NCI-H82 (cell line): ENCODE data around the gene CEP70.
"Not testable (repeated sequence)": the region's sequence is repeated elsewhere in the genome, so short reads cannot be mapped to it uniquely, and the experiment has no call there.

Experiments
- DNase-seq: peaks from one replicate; lab custom pipeline; 2025; lab: John Stamatoyannopoulos, UW

Gene CEP70

DNA sequence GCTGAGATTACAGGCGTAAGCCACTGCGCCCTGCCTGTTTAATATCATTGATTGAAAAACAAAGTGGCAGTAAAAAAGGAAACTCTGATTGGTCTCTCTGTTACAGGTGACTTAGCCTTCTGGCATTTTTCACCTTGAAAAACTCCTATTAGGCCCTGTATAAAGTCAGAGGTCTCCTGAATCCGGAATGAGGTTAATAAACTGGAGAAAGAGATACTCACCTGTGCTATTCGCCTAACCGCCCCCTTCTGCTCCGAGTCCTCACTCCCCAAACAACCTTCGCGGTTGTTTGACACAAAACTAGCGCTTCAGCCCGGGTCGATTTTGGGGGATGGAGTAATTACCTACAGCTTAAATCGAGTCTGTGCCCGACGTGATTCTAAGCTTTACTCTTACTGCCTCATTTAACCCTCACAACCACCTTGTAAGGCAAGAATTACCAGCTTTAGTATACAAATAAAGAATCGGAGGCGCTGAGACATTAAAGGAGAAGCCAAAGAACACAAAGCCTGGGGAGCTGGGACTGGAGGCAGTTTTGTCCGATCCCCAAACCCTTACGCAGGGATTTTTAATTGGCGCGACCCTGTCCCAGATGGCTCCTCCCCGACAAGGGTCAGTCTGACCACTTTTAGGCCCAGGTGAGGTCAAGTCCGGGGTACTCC, 441 bp downstream of the CEP70 start:
- DNase-seq: no peak

DNA sequence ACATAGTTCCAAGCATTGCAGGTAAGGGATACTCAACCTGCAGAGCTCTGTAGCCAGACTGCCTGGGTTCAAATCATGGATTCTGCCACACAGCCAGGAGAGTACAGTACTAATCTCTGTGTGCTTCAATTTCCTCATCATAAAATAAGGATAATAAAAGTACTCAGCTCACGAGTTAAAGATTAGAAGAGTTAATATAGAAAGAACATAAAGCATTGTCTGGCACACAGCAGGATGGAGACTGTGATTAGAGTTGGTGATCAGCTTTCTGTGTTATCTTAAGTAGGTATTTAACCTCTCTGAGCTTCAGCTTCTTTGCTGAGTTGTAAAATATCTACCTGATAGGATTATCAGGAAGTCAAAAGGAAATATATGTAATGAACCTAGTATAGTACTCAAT, 2.7 kb downstream of the CEP70 start:
- DNase-seq: no peak

DNA sequence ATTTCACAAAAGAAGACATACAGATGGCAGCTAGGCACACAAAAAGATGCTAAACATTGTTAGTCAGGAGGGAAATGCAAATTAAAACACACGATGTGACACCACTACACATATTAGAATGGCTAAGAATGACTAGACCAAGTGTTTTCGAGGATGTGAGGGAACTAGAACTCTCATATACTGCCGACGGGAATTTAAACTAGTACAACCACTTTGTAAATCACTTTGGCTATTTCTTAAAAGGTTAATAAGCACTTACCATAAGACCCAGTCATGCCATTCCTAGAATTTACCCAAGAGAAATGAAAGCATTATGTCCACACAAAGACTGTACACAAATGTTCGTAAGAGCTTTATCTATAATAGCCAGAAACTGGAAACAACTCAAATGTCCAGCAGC, 5.6 kb downstream of the CEP70 start:
- no peak for DNase-seq

DNA sequence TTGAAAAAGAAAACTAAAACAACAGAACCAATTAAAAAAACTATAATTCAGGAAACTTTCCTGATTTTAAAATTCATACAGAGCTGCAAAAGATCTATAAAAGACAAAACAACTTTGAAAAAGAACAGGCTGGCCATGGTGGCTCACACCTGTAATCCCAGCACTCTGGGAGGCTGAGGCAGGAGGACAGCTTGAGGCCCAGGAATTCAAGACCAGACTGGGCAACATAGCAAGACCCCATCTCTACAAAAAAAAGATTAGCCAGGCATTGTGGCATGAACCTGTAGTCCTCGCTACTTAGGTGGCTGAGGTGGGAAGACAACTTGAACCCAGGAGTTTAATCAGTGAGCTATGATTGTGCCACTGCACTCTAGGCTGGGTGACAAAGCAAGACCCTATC, 6.7 kb downstream of the CEP70 start:
- no peak for DNase-seq

DNA sequence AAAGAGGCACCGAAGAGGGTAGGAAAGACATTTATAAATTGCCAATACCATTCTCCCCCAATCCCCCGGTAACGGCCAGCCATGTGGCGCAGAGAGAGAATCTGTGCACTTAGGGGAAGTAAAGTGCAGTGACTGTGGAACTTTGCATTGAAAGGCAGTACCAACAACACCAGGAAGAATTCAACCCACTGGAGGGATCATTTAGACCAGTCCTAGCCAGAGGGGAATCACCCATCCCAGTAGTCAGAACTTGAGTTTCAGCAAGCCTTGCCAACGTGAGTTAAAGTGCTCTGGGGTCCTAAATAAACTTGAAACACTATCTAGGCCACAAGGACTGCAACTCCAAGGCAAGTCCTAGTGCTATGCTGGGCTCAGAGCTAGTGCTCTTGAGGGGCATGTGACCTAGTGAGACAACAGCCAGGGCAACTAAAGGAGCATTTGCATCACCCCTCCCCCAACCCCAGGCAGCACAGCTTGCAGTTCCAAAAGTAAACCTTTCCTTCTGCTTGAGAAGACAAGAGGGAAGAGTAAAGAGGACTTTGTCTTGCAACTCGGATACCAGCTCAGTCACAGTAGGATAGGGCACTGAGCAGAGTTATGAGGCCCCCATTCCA, 15.0 kb downstream of the CEP70 start:
- no peak for DNase-seq

DNA sequence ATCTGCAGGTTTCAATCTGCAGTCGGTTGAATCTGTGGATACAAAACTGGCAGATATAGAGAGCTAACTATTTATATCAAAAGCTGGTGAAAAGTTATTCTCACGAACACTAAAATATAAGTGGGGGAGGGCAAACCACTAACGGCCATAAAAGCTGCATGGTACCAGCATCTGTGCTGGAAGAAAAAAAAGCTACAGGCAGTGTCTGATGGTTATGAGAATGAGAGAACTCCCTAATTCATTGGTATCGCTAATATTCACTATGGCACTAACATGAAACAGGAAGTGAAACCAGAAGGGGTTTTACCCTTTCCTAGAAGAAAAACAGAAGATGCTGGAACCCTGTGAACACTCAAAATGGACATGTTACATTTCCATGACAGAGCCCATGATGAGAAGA, 15.9 kb downstream of the CEP70 start:
- no peak for DNase-seq

DNA sequence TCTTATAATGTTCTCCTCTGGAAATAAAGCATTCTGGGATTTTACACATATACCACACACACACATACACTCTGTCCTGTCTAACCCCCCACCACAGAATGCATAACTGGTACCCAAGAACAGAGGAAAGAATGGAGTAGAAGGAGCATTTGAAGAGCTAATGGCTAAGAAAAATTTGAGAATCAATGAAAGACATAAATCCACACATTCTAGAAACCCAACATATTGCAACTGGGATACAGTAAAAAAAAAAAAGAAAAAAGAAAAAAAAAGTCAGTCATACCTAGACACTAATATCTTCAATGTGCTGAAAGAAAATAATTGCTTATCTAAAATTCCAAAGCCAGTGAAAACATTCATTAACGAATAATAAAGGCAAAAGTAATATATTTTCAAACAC, 20.9 kb downstream of the CEP70 start:
- no peak for DNase-seq

DNA sequence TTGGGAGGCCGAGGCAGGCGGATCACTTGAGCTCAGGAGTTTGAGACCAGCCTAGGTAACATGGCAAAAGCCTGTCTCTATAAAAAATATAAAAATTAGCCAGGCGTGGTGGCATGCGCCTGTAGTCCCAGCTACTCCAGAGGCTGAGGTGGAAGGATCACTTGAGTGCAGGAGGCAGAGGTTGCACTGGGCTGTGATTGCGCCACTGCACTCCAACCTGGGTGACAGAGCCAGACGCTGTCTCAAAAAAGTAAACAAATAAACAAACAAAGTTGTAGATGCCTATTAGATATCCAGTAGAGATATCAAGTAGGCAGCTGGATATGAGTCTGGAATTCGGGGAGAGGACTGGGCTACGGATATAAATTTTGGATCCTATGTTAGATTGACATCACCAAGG, 24.4 kb downstream of the CEP70 start:
- DNase-seq: not testable (repeated sequence)

DNA sequence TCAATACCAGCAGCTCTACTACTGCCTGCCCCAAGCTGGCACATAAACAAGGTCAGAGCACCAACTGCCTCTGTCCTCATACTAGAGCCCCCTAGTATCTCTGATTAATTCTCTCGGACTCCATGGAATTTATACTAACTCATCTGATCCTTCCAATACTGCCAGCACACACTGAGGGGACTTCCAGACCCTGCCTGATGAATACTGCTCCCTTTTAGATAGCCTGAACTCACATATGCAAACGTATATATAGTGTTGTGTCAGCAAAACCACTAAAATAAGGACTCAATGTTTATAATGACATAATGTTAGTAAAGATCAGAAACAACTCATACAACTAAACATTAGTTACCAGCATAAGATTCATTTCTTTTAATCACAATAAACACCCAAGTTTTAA, 25.0 kb downstream of the CEP70 start:
- DNase-seq: no peak

DNA sequence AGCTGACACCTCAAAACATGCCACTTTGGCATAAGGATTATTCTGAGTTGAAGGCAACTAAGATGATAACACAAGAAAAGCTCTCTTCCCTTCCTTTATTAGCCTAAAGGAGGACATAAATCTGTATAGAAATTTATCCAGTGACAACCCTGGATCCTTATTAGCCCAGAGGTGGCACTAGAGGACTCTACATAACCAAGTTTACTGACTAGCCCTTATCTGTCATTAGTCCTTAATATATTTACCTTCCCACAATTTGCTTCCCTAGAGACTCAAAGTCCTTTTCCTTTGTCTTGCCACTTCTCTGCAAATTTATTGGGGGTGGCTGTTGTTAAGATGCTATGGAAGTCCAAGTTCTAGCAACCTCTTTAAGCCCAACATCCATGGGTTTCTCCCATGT, 26.7 kb downstream of the CEP70 start:
- peak; percentile 12 for DNase-seq

DNA sequence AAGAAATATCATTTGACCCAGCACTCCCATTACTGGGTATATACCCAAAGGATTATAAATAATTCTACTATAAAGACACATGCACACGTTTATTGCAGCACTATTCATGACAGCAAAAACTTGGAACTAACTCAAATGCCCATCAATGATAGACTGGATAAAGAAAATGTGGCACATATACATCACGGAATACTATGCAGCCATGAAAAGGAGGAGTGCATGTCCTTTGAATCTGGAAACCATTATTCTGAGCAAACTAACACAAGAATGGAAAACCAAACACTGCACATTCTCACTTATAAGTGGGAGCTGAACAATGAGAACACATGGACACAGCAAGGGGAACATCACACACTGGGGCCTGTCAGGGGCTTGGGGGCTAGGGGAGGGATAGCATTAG, 27.8 kb downstream of the CEP70 start:
- not testable (repeated sequence) for DNase-seq

DNA sequence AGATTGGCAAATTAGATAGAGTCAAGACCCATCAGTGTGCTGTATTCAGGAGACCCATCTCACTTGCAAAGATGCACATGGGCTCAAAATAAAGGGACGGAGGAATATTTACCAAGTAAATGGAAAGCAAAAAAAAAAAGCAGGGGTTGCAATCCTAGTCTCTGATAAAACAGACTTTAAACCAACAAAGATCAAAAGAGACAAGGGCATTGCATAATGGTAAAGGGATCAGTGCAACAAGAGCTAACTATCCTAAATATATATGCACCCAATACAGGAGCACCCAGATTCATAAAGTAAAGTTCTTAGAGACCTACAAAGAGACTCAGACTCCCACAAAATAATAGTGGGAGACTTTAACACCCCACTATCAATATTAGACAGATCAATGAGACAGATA, 31.2 kb downstream of the CEP70 start:
- not testable (repeated sequence) for DNase-seq

DNA sequence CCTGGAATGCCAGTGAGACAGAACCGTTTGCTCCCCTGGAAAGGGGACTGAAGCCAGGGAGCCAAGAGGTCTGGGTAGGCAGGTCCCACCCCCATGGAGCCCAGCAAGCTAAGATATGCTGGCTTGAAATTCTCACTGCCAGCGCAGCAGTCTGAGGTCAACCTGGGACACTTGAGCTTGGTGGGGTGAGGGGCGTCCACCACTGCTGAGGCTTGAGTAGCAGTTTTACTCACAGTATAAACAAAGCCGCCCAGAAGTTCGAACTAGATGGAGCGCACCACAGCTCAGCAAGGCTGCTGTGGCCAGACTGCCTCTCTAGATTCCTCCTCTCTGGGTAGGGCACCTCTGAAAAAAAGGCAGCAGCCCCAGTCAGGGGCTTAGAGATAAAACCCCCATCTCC, 33.6 kb downstream of the CEP70 start:
- DNase-seq: no peak

DNA sequence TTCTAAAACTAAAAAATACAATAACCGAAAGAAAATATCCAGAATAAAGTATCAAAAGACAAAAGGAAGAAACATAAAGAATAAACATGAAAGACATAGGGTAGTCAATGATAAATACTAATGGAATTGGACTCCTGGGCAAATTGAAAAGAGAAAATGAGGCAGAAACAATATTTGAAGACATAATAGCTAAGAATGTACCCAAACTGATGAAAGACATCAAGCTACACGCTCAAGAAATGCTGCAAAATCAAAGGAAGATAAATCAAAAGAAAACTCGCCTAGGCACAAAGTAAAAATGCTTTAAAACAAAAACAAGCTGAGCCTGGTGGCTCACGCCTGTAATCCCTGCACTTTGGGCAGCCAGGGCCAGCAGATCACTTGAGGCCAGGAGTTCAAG, 34.9 kb downstream of the CEP70 start:
- DNase-seq: no peak

DNA sequence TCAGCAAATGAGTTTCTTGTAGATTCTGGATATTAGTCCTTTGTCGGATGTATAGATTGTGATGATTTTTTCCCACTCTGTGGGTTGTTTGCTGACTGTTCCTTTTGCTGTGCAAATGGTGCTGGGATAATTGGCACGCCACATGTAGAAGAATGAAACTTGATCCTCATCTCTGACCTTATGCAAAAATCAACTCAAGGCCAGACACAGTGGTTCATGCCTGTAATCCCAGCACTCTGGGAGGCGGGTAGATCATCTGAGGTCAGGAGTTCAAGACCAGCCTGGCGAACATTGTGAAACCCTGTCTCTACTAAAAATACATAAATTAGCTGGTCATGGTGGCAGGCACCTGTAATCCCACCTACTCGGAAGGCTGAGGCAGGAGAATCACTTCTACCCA, 39.3 kb downstream of the CEP70 start:
- not testable (repeated sequence) for DNase-seq

DNA sequence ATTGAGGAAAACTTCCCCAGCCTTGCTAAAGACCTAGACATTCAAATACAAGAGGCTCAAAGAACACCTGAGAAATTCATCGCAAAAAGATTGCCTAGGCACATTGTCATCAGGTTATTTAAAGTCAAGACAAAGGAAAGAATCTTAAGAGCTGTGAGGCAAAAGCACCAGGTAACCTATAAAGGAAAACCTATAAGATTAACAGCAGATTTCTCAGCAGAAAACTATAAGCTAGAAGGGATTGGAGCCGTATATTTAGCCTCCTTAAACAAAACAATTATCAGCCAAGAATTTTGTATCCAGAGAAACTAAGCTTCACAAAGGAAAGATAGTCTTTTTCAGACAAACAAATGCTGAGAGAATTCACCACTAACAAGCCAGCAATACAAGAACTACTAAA, 43.1 kb downstream of the CEP70 start:
- DNase-seq: not testable (repeated sequence)

DNA sequence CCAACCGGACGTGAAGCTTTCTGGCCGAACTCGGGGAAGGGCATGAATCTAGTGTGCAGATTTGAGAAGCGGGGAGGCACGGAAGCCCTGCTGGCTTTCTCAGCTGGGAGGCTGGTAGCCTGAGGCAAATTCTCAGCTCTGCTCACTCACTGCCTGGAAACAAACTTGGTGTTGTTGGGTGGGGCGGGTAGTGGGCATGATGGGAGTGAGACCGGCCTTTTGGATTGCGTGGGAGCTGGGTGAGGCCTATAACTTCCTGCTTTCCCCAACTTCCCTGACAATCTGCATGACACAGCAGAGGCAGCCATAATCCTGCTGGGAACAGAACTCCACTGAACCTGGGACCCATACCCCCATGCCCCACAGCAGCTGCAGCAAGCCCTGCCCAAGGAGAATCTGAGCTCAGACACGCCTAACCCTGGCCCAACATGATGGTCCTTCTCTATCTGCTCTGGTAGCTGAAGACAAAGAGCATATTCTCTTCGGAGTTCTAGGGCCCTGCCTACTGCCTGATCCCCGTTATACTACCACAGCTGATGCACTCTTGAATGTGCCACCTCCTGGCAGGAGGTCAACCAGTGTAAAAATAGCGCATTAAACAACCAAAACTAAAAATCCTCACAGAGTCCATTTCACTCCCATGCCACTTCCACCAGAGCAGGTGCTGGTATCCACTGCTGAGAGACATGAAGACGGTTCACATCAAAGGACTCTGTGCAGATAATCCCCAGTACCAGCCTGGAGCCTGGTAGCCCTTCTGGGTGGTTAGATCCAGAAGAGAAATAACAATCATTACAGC, 44.7 kb downstream of the CEP70 start:
- no peak for DNase-seq

DNA sequence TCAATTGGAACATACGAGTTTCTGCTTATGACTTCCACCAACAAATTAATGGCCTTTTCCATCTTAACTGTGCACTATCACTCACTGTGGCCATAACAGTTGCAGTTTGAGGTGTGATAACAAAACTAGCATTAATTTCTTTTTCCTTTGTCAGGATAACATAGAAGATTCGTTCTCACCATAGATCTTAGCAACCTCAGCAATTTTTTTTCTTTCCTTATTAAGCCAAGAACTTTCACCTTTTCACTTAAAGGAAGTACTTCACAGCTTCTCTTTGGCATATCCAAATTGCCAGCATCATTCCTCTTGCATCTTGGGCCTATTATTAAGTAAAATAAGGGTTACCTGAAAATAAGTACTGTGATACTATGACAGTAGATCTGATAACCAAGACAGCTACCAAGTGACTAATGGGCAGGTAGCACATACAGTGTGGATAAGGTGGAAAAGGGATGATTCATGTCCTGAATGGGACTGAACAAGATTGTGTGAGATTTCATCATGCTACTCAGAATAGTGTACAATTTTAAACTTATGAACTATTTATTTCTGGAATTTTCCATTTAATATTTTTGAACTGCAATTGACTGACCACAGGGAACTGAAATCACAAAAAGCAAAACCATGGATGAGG, 46.6 kb downstream of the CEP70 start:
- DNase-seq: no peak

DNA sequence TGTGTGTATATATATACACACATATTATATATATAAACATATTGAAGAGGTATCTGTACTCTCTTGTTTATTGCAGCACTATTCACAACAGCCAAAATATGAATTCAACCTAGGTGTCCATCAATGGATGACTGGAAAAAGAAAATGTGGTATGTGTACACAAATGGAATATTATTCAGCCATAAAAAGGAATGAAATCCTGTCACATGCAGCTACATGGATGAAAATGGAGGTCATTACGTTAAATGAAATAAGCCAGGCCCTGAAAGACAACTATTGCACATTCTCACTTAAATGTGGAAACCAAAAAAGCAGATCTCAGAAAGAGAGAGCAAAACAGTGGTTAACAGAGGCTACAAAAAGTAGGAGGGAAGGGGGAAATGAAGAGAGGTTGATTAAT, 49.5 kb downstream of the CEP70 start:
- no peak for DNase-seq

DNA sequence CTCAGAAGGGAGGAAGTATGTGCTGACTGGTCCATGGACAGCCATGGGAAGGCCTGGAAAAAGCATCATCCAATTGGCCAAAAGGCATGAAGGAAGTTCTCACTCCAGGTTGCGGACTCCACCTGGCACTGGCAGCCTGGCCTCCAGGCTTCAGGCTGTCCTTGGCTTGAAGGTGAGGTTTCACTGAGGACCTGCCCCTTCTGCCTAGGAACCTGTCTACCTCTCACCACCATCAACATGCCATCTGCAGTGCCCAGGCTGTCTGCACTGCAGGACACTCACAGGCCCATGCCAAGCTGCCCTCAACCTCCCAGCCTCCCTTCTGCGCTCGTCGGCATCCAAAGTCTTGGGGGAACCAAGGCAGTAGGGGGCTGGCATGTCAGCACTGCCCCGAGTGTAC, 51.1 kb downstream of the CEP70 start:
- no peak for DNase-seq

DNA sequence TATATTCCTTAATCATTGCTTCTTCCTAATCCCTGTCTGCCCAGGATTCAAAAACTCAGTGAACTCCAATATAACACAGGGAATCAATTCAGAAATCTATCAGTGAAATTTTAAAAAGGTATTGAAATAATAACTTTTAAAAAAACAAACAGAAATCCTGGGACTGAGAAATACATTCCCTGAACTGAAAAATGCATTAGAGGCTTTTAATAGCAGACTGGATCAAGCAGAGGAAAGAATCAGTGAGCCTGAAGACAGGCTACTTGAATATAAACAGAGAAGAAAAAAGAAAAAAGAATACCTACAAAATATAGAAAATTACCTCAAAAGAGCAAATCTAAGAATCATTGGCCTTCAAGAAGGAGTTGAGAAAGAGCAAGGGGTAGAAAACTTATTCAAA, 54.7 kb downstream of the CEP70 start:
- DNase-seq: no peak

DNA sequence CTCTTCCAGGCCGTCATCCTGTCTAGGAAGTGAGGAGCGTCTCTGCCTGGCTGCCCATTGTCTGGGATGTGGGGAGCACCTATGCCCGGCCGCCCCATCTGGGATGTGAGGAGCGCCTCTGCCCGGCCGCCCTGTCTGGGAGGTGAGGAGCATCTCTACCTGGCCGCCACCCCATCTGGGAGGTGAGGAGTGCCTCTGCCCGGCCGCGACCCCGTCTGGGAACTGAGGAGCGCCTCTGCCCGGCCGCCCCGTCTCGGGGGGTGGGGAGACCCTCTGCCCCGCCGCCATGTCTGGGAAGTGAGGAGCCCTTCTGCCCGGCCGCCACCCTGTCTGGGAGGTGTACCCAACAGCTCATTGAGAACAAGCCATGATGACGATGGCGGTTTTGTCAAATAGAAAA, 72.6 kb downstream of the CEP70 start:
- DNase-seq: not testable (repeated sequence)
